HepG2 (cell line): ENCODE results near the gene NECAB2. TPM values are rescaled to one million over a fixed set of nuclear protein-coding genes. Genes with fewer than 3 reads are reported as not detected.
A peak's percentile ranks its signal among the peaks of the same experiment; 100 is the strongest.

ENCODE experiments used
- ARNT2 ChIP-seq: sonication (generic); formaldehyde crosslinking; IDR thresholded peaks from 2 replicates; pipeline ENCODE4 v1.8.0; 2022; ENCODE audit warnings: mild to moderate bottlenecking, low read depth, missing genetic modification reagents, moderate library complexity
- HMG20A ChIP-seq: IDR thresholded peaks from 2 replicates; pipeline ENCODE4 v1.6.1; 2016; ENCODE audit warnings: borderline replicate concordance
- KLF6 ChIP-seq: IDR thresholded peaks from 2 replicates; pipeline ENCODE4 v1.8.0; 2016; ENCODE audit warnings: missing biosample characterization, missing genetic modification reagents
- MTERF4 ChIP-seq: sonication (generic); formaldehyde crosslinking; IDR thresholded peaks from 2 replicates; pipeline ENCODE4 v1.8.0; 2023; ENCODE audit warnings: mild to moderate bottlenecking, missing genetic modification reagents
- RNF219 ChIP-seq: sonication (generic); formaldehyde crosslinking; IDR thresholded peaks from 2 replicates; pipeline ENCODE4 v1.5.0; 2020; ENCODE audit warnings: mild to moderate bottlenecking, missing genetic modification reagents
- SOX5 ChIP-seq: IDR thresholded peaks from 2 replicates; pipeline ENCODE4 v1.6.1; 2016; ENCODE audit warnings: borderline replicate concordance
- STAT6 ChIP-seq: sonication (generic); formaldehyde crosslinking; IDR thresholded peaks from 2 replicates; pipeline ENCODE4 v1.4.0; 2020; ENCODE audit warnings: missing genetic modification reagents, mild to moderate bottlenecking, borderline replicate concordance
- TP53 ChIP-seq: sonication (generic); formaldehyde crosslinking; conservative IDR thresholded peaks from 2 replicates; pipeline ENCODE4 v1.4.0; 2020; ENCODE audit warnings: missing genetic modification reagents
- XRCC5 ChIP-seq: fragments of 200-400 bp; formaldehyde crosslinking; optimal IDR thresholded peaks from 2 replicates; pipeline ENCODE3; 2017; ENCODE audit warnings: mild to moderate bottlenecking, low read length
- ZNF124 ChIP-seq: sonication (generic); formaldehyde crosslinking; IDR thresholded peaks from 2 replicates; pipeline ENCODE4 v1.4.0; 2020; ENCODE audit warnings: missing genetic modification reagents
- ZNF160 ChIP-seq: sonication (generic); formaldehyde crosslinking; IDR thresholded peaks from 2 replicates; pipeline ENCODE4 v1.8.0; 2022; ENCODE audit warnings: mild to moderate bottlenecking, inconsistent platforms, missing genetic modification reagents
- ZNF207 ChIP-seq: fragments of 450-650 bp; IDR thresholded peaks from 2 replicates; pipeline ENCODE4 v1.6.1; 2016; ENCODE audit warnings: antibody characterized with exemption, borderline replicate concordance
- ZNF292 ChIP-seq: sonication (generic); formaldehyde crosslinking; IDR thresholded peaks from 2 replicates; pipeline ENCODE4 v1.8.1; 2022; ENCODE audit warnings: mild to moderate bottlenecking, low read depth, missing genetic modification reagents, borderline replicate concordance
- ZNF441 ChIP-seq: sonication (generic); formaldehyde crosslinking; IDR thresholded peaks from 2 replicates; pipeline ENCODE4 v1.7.0; 2021; ENCODE audit warnings: missing genetic modification reagents, borderline replicate concordance
- ZNF513 ChIP-seq: sonication (generic); formaldehyde crosslinking; conservative IDR thresholded peaks from 2 replicates; pipeline ENCODE4 v1.5.0; 2020; ENCODE audit warnings: missing genetic modification reagents
- ZNF569 ChIP-seq: sonication (generic); formaldehyde crosslinking; IDR thresholded peaks from 2 replicates; pipeline ENCODE4 v1.5.0; 2020; ENCODE audit warnings: mild to moderate bottlenecking, missing genetic modification reagents, moderate library complexity, borderline replicate concordance
- ZNF639 ChIP-seq: conservative IDR thresholded peaks from 2 replicates; pipeline ENCODE4 v1.6.1; 2018; ENCODE audit warnings: missing genetic modification reagents
- ZNF7 ChIP-seq: IDR thresholded peaks from 2 replicates; pipeline ENCODE4 v1.6.1; 2016; ENCODE audit warnings: missing biosample characterization, missing genetic modification reagents
- ZNF713 ChIP-seq: sonication (generic); formaldehyde crosslinking; IDR thresholded peaks from 2 replicates; pipeline ENCODE4 v1.4.0; 2020; ENCODE audit warnings: mild to moderate bottlenecking, missing genetic modification reagents
- ZNF737 ChIP-seq: sonication (generic); formaldehyde crosslinking; IDR thresholded peaks from 2 replicates; pipeline ENCODE4 v1.5.0; 2020; ENCODE audit warnings: missing genetic modification reagents, mild to moderate bottlenecking, borderline replicate concordance
- ZNF747 ChIP-seq: sonication (generic); formaldehyde crosslinking; IDR thresholded peaks from 2 replicates; pipeline ENCODE4 v1.8.1; 2023; ENCODE audit warnings: missing genetic modification reagents, mild to moderate bottlenecking, borderline replicate concordance
- ZNF773 ChIP-seq: sonication (generic); formaldehyde crosslinking; IDR thresholded peaks from 2 replicates; pipeline ENCODE4 v1.4.0; 2020; ENCODE audit warnings: missing genetic modification reagents, borderline replicate concordance
- polyA plus RNA-seq, 8 experiments: library from polyadenylated mRNA; depleted of rRNA in 3 of 8; stranded (reverse) in 7 of 8; unstranded in 1 of 8; fragments of >200 nt; fragmentation: Illumina TruSeq in 4 of 8; extraction: Trizol in 4 of 8; gene quantifications; 2 replicates each; pipeline versions ENCODE4 v1.2.1 to v1.2.3, GENCODE V29; 2011 to 2016; ENCODE audit warnings: low read depth in 4 of 8, missing spikeins in 1 of 8, mixed read lengths in 1 of 8; ENCODE audit not compliant: insufficient read depth in 1 of 8
- total RNA-seq, 5 experiments: library from RNA; depleted of rRNA; stranded (reverse); fragments of >200 nt; fragmentation: Illumina TruSeq; extraction: Trizol; gene quantifications; 2 replicates each; pipeline ENCODE4 v1.2.3, GENCODE V29; 2016; ENCODE audit warnings: low read depth in 1 of 5

NECAB2 gene
- total and polyA plus RNA-seq, 2 of the 13 experiments (the other 11 are each of a cell fraction or from before 2014, with no cell fraction given), result 0.21 to 0.49 TPM

- TF ChIP-seq ARNT2 (CRISPR knock-in tag) (no peak), STAT6 (CRISPR knock-in tag) (no peak), MTERF4 (CRISPR knock-in tag) (no peak), ZNF513 (CRISPR knock-in tag) (no peak), ZNF160 (CRISPR knock-in tag) (no peak), SOX5 (CRISPR knock-in tag) (peak; percentile 71), HMG20A (CRISPR knock-in tag) (no peak), ZNF7 (CRISPR knock-in tag) (no peak), ZNF639 (CRISPR knock-in tag) (no peak), KLF6 (CRISPR knock-in tag) (no peak), XRCC5 (peak; percentile 58), ZNF292 (CRISPR knock-in tag) (peak; percentile 17; the same call in 1 of the 2 replicates), TP53 (no peak), RNF219 (no peak), ZNF124 (no peak), ZNF569 (no peak), ZNF747 (CRISPR knock-in tag) (no peak), ZNF713 (CRISPR knock-in tag) (0 out of 2 replicates have a peak, but pooled peaks have one; percentile 14), ZNF441 (CRISPR knock-in tag) (no peak), ZNF737 (no peak), ZNF207 (no peak), ZNF773 (CRISPR knock-in tag) (no peak)
Observed at GRCh38 chr16:84044118-84044488, 76.1 kb downstream of the NECAB2 start (continued).
